22Rv1 (cell line): ENCODE data around the gene DBNL.

Experiments
- ZFX ChIP-seq: fragments of 450-650 bp; IDR thresholded peaks from 2 replicates; pipeline ENCODE4 v1.6.1; 2017; ENCODE audit warnings: antibody characterized with exemption, borderline replicate concordance
- TF ChIP-seq, protein P1 (sequence below): fragments of 450-650 bp; IDR thresholded peaks from 2 replicates; pipeline ENCODE4 v1.5.1; 2017; ENCODE audit warnings: mild to moderate bottlenecking

DNA sequence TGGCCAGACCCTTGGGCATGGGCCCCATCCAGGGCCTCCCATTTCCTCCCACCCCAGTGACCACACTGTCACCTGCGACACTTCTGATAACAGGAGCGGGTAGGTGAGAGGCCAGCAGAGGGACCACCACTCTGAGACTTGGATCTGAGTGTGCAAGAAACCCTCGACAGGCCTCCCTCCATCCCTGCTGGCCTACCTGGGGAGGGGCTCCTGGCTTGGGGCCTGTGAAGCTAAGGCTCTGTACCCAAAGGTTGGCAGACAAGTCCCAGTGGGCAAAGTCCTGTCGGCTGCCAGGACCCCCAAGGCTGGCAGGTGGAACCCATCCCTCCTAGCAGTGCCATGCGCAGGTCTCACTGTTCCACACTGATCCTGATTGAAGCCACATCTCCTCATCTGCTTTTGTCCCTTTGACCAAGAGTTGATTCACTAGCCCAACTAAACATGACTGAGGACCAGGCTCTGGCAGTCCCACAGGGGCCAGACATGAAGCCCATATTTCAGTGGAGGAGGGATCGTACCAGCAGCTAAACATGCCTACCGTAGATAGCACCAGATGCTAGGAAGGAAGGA lies 22.1 kb downstream of the DBNL start:
- TF ChIP-seq, protein P1, sequence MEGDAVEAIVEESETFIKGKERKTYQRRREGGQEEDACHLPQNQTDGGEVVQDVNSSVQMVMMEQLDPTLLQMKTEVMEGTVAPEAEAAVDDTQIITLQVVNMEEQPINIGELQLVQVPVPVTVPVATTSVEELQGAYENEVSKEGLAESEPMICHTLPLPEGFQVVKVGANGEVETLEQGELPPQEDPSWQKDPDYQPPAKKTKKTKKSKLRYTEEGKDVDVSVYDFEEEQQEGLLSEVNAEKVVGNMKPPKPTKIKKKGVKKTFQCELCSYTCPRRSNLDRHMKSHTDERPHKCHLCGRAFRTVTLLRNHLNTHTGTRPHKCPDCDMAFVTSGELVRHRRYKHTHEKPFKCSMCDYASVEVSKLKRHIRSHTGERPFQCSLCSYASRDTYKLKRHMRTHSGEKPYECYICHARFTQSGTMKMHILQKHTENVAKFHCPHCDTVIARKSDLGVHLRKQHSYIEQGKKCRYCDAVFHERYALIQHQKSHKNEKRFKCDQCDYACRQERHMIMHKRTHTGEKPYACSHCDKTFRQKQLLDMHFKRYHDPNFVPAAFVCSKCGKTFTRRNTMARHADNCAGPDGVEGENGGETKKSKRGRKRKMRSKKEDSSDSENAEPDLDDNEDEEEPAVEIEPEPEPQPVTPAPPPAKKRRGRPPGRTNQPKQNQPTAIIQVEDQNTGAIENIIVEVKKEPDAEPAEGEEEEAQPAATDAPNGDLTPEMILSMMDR: no peak
- TF ChIP-seq ZFX: no peak
